Liver (tissue), 9 donors: ENCODE measurements around the gene SPAG8. TPM values are rescaled to one million over a fixed set of nuclear protein-coding genes. Genes with fewer than 3 reads are reported as not detected.

Experiments
- DNase-seq: peaks from one replicate; pipeline ENCODE4 v3.0.0-alpha.2; 2017; ENCODE audit warnings: low spot score
- H3K27ac ChIP-seq, 2 donors: one replicate each; pipeline ENCODE4 v1.7.0; 2013; ENCODE audit warnings: inconsistent platforms in 2 of 2, low read length in 2 of 2, control low read depth in 1 of 2, low read depth in 1 of 2, mild to moderate bottlenecking in 1 of 2
- H3K27me3 ChIP-seq, 4 donors: one replicate each; pipeline versions ENCODE4 v1.6.1 to v1.7.0; 2013; ENCODE audit warnings: low read length in 3 of 4, inconsistent platforms in 1 of 4, mild to moderate bottlenecking in 1 of 4, moderate library complexity in 1 of 4; ENCODE audit not compliant: control insufficient read depth in 4 of 4, insufficient read depth in 4 of 4
- H3K36me3 ChIP-seq, 4 donors: one replicate each; pipeline versions ENCODE4 v1.6.1 to v1.7.0; 2013; ENCODE audit warnings: low read length in 3 of 4, mild to moderate bottlenecking in 3 of 4, low read depth in 1 of 4, moderate library complexity in 1 of 4; ENCODE audit not compliant: control insufficient read depth in 4 of 4, insufficient read depth in 3 of 4
- H3K4me1 ChIP-seq, 4 donors: one replicate each; pipeline versions ENCODE4 v1.6.1 to v1.7.0; 2013; ENCODE audit warnings: low read length in 3 of 4, mild to moderate bottlenecking in 3 of 4, moderate library complexity in 1 of 4; ENCODE audit not compliant: control insufficient read depth in 4 of 4, insufficient read depth in 4 of 4
- H3K4me3 ChIP-seq, 3 donors: one replicate each; pipeline versions ENCODE4 v1.6.1 to v1.7.0; 2013; ENCODE audit warnings: low read length in 3 of 3, control low read depth in 1 of 3, low read depth in 1 of 3, mild to moderate bottlenecking in 1 of 3
- H3K9ac ChIP-seq, 2 donors: one replicate each; pipeline ENCODE4 v1.7.0; 2013; ENCODE audit warnings: low read length in 2 of 2, mild to moderate bottlenecking in 2 of 2, moderate library complexity in 2 of 2, control low read depth in 1 of 2, low read depth in 1 of 2
- H3K9me3 ChIP-seq, 4 donors: one replicate each; pipeline versions ENCODE4 v1.6.1 to v1.7.0; 2013; ENCODE audit warnings: low read length in 3 of 4; ENCODE audit not compliant: control insufficient read depth in 4 of 4
- FOXA1 ChIP-seq: IDR thresholded peaks from 2 replicates; pipeline ENCODE4 v1.6.1; 2016; ENCODE audit warnings: antibody characterized with exemption
- HNF4A ChIP-seq, 2 donors: conservative IDR thresholded peaks; 2 replicates each; pipeline ENCODE4 v1.6.1; 2016; ENCODE audit warnings: antibody characterized with exemption in 2 of 2, mild to moderate bottlenecking in 2 of 2
- JUND ChIP-seq, 2 donors: IDR thresholded peaks; 2 replicates each; pipeline ENCODE4 v1.6.1; 2016; ENCODE audit warnings: antibody characterized with exemption in 2 of 2
- NR2F2 ChIP-seq: IDR thresholded peaks from 2 replicates; pipeline ENCODE4 v1.6.1; 2016; ENCODE audit warnings: antibody characterized with exemption
- RAD21 ChIP-seq, 2 donors: IDR thresholded peaks; 2 replicates each; pipeline ENCODE4 v1.6.1; 2016; ENCODE audit warnings: antibody characterized with exemption in 2 of 2, mild to moderate bottlenecking in 2 of 2
- RXRA ChIP-seq, 2 donors: IDR thresholded peaks; 2 replicates each; pipeline ENCODE4 v1.6.1; 2017 to 2018; ENCODE audit warnings: antibody characterized with exemption in 2 of 2, mild to moderate bottlenecking in 1 of 2
- TAF1 ChIP-seq: conservative IDR thresholded peaks from 2 replicates; pipeline ENCODE4 v1.6.1; 2016; ENCODE audit warnings: antibody characterized with exemption, mild to moderate bottlenecking
- WGBS: extraction: QIAGEN DNeasy Blood & Tissue Kit; methylation state at CpG from one replicate; pipeline ENCODE4 v1.1.7; 2013; 5-methylcytosine and 5-hydroxymethylcytosine counted together
- polyA plus RNA-seq, 2 donors: library from polyadenylated mRNA; stranded (reverse) in 1 of 2; unstranded in 1 of 2; fragments of 200-250 nt in 1 of 2; fragments of >200 nt in 1 of 2; fragmentation: Nextera tagmentation in 1 of 2; extraction: Ambion mirVana in 1 of 2; gene quantifications; one replicate each; pipeline versions ENCODE4 v1.2.1 to v1.2.3, GENCODE V29; 2013 to 2015
- total RNA-seq, 2 donors: library from RNA; depleted of rRNA; stranded (reverse); fragments of >200 nt; gene quantifications; one replicate each; pipeline ENCODE4 v1.2.3, GENCODE V29; 2014
- TF ChIP-seq, protein P1 (sequence below): fragments of 150-350 bp; IDR thresholded peaks from 2 replicates; pipeline ENCODE4 v1.5.1; 2017; ENCODE audit warnings: improper control_type of control experiment, low read depth, low read length; ENCODE audit not compliant: missing input control
- TF ChIP-seq, protein P2 (sequence below): IDR thresholded peaks from 2 replicates; pipeline ENCODE4 v1.6.1; 2016; ENCODE audit warnings: antibody characterized with exemption, mild to moderate bottlenecking
- TF ChIP-seq, protein P3 (sequence below): IDR thresholded peaks from 2 replicates; pipeline ENCODE4 v1.6.1; 2016; ENCODE audit warnings: antibody characterized with exemption
- TF ChIP-seq, protein P4 (sequence below): IDR thresholded peaks from 2 replicates; pipeline ENCODE4 v1.6.1; 2016; ENCODE audit warnings: antibody characterized with exemption
- donor health status: healthy.
- donor health status: healthy.
- donor health status: healthy.
- donor health status: healthy.
- donor health status: healthy.

SPAG8 gene
- total and polyA plus RNA-seq, 4 donors, result 0.14 to 0.56 (median 0.19) TPM

DNA sequence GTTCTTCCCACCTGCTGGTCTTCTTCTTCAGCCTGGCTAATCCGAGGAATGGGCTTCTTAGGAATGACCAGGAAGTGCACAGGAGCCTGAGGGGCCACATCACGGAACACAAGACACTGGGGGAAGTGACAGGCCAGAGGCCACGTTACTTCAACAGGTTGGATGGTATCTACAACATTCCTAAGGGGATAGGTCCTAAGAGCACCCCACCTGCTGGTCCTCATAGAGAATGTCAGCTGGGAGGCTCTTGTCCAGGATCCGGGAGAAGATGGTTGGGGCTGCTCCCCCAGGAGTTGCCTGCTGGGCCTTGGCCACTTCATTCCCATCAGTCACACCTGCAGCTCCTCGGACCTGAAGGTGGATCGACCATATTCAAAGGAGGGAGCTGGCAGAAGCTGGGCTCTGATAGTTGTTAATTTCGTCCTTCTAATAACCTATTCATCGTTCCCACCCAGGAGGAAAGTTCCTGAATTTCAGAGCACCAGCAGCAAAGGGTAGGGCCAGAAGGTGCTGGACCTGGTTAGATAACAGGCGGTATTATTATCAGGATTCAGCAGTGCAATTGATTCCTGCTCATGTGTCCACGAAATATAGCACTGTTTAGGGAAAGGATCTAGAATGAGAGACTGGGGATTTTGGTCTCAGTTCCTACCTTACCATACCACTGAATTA, 1.5 kb upstream of the SPAG8 start:
- Histone ChIP-seq H3K4me3 (peak overlapping the region; percentile 2 to 82 (median 30)), H3K9me3 (no peaks in the 10 kb centered on the region), H3K4me1 (peaks cover 16 to 39% (median 35%) of the 10 kb centered on the region in 4 donors), H3K27ac (peak overlapping the region; percentile 95 to 100), H3K9ac (peak overlapping the region in 1 of 2 donors; percentile 87), H3K27me3 (no peaks in the 10 kb centered on the region), H3K36me3 (peaks cover 0 to 2% (median under 1%) of the 10 kb centered on the region in 4 donors)
- no peak for TF ChIP-seq RXRA (IDR thresholded peaks at IDR 0.05)
- peak in 1 of 2 donors; percentile 33 for TF ChIP-seq RAD21 (IDR thresholded peaks at IDR 0.05)
- TF ChIP-seq, protein P1, sequence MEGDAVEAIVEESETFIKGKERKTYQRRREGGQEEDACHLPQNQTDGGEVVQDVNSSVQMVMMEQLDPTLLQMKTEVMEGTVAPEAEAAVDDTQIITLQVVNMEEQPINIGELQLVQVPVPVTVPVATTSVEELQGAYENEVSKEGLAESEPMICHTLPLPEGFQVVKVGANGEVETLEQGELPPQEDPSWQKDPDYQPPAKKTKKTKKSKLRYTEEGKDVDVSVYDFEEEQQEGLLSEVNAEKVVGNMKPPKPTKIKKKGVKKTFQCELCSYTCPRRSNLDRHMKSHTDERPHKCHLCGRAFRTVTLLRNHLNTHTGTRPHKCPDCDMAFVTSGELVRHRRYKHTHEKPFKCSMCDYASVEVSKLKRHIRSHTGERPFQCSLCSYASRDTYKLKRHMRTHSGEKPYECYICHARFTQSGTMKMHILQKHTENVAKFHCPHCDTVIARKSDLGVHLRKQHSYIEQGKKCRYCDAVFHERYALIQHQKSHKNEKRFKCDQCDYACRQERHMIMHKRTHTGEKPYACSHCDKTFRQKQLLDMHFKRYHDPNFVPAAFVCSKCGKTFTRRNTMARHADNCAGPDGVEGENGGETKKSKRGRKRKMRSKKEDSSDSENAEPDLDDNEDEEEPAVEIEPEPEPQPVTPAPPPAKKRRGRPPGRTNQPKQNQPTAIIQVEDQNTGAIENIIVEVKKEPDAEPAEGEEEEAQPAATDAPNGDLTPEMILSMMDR, result peak; percentile 25
- DNase-seq, result no peak
- WGBS, result 59% methylated on average over 10 of the region's 10 CpGs

DNA sequence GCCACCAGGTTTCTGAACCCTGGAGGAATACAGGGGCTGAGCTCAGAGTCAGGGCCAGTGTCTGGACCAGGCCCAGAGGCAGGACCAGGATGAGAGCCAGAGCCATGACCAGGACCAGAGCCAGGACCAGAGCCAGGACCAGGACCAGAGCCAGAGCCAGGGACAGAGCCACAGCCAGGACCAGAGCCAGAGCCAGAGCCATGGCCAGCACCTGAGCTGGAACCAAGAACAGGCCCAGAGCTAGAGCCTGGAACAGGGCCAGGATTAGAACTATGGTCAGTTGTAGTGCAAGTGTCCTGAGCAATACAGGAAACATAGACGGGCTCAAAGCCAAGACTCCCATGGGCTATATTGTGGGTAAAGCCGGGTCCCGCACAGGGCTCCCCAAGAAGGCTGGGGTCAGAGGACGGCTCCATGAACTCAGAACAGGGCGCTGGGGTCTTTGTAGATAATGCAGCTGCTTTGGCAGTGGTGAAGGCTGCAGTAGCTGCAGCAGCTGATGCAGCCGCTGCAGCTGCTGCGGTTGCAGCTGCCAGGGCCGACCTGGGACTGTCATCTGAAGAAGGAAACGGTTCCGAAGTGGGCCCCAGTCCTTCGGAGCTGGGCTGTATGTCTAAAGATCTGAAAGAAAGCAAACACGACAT, 559 bp downstream of the SPAG8 start:
- no peak for DNase-seq
- H3K9ac ChIP-seq, result no peak overlapping the region

DNA sequence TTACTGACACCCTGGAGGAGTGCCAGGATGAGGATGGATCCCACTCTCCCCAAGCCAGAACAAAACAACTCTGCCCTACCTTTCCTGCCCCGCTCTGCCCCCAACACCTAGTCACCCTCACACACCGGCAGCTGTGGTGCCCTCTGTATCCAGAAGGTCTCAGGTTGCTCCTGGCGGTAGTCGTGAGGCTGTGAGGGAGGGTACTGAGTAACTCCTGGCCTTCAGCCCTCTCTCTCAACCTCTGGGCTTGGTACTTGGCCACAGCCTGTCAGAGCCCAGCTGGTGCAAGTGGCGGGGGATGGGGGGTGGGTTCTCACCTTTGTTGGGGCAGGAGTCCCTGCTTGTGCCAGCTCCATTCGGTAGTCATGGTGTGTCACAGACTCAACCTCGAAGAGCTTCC, 1.9 kb downstream of the SPAG8 start:
- H3K4me1 ChIP-seq, result peaks cover 16 to 36% (median 32%) of the 10 kb centered on the region in 4 donors
- peaks cover 0 to 24% (median 12%) of the 10 kb centered on the region in 4 donors for H3K36me3 ChIP-seq
- DNase-seq, result no peak
- H3K27ac ChIP-seq, result no peak overlapping the region
- TF ChIP-seq RAD21 (IDR thresholded peaks at IDR 0.05) (no peak), JUND (IDR thresholded peaks at IDR 0.05) (no peak), NR2F2 (no peak), TAF1 (no peak), FOXA1 (no peak), RXRA (IDR thresholded peaks at IDR 0.05) (no peak)
- TF ChIP-seq, protein P2, sequence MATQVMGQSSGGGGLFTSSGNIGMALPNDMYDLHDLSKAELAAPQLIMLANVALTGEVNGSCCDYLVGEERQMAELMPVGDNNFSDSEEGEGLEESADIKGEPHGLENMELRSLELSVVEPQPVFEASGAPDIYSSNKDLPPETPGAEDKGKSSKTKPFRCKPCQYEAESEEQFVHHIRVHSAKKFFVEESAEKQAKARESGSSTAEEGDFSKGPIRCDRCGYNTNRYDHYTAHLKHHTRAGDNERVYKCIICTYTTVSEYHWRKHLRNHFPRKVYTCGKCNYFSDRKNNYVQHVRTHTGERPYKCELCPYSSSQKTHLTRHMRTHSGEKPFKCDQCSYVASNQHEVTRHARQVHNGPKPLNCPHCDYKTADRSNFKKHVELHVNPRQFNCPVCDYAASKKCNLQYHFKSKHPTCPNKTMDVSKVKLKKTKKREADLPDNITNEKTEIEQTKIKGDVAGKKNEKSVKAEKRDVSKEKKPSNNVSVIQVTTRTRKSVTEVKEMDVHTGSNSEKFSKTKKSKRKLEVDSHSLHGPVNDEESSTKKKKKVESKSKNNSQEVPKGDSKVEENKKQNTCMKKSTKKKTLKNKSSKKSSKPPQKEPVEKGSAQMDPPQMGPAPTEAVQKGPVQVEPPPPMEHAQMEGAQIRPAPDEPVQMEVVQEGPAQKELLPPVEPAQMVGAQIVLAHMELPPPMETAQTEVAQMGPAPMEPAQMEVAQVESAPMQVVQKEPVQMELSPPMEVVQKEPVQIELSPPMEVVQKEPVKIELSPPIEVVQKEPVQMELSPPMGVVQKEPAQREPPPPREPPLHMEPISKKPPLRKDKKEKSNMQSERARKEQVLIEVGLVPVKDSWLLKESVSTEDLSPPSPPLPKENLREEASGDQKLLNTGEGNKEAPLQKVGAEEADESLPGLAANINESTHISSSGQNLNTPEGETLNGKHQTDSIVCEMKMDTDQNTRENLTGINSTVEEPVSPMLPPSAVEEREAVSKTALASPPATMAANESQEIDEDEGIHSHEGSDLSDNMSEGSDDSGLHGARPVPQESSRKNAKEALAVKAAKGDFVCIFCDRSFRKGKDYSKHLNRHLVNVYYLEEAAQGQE, result no peak
- TF ChIP-seq, protein P3, sequence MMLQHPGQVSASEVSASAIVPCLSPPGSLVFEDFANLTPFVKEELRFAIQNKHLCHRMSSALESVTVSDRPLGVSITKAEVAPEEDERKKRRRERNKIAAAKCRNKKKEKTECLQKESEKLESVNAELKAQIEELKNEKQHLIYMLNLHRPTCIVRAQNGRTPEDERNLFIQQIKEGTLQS, result no peak
- 95% methylated on average over 7 of the region's 7 CpGs for WGBS
- no peaks in the 10 kb centered on the region for H3K9me3 ChIP-seq
- H3K4me3 ChIP-seq, result no peak overlapping the region
- no peak overlapping the region for H3K9ac ChIP-seq
- H3K27me3 ChIP-seq, result no peaks in the 10 kb centered on the region

More for the DNA sequence above, 559 bp downstream of the SPAG8 start:
- H3K4me1 ChIP-seq, result peaks cover 16 to 39% (median 35%) of the 10 kb centered on the region in 4 donors
- 11% methylated on average over 12 of the region's 12 CpGs for WGBS
- no peaks in the 10 kb centered on the region for H3K27me3 ChIP-seq
- H3K27ac ChIP-seq, result peak overlapping the region; percentile 28 to 64
- peaks cover 0 to 14% (median 6%) of the 10 kb centered on the region in 4 donors for H3K36me3 ChIP-seq
- no peaks in the 10 kb centered on the region for H3K9me3 ChIP-seq
- peak in 1 of 2 donors; percentile 15 for TF ChIP-seq RAD21 (IDR thresholded peaks at IDR 0.05)
- TF ChIP-seq, protein P4, sequence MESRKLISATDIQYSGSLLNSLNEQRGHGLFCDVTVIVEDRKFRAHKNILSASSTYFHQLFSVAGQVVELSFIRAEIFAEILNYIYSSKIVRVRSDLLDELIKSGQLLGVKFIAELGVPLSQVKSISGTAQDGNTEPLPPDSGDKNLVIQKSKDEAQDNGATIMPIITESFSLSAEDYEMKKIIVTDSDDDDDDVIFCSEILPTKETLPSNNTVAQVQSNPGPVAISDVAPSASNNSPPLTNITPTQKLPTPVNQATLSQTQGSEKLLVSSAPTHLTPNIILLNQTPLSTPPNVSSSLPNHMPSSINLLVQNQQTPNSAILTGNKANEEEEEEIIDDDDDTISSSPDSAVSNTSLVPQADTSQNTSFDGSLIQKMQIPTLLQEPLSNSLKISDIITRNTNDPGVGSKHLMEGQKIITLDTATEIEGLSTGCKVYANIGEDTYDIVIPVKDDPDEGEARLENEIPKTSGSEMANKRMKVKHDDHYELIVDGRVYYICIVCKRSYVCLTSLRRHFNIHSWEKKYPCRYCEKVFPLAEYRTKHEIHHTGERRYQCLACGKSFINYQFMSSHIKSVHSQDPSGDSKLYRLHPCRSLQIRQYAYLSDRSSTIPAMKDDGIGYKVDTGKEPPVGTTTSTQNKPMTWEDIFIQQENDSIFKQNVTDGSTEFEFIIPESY, result no peak
- peak; percentile 11 to 35 for TF ChIP-seq HNF4A (conservative IDR thresholded peaks at IDR 0.05)
- H3K4me3 ChIP-seq, result peak overlapping the region; percentile 45 to 62 (median 49)
